Spinal cord (tissue), 10 donors: Measurements from ENCODE around the gene CADPS2. TPM values are rescaled to one million over a fixed set of nuclear protein-coding genes. Genes with fewer than 3 reads are reported as not detected.

Source experiments
- DNase-seq, 6 donors: peaks; one replicate each; pipeline versions ENCODE4 v3.0.0 to v3.0.0-alpha.2; 2013 to 2015; ENCODE audit warnings: low spot score in 6 of 6, low read depth in 4 of 6
- H3K27ac ChIP-seq: one replicate; pipeline ENCODE4 v1.5.1; 2013; ENCODE audit warnings: low read depth, low read length, control low read depth
- H3K27me3 ChIP-seq: one replicate; pipeline ENCODE4 v1.6.1; 2013; ENCODE audit warnings: low read length; ENCODE audit not compliant: control insufficient read depth, insufficient read depth
- H3K36me3 ChIP-seq: one replicate; pipeline ENCODE4 v1.6.1; 2013; ENCODE audit warnings: low read length; ENCODE audit not compliant: control insufficient read depth, insufficient read depth
- H3K4me1 ChIP-seq: one replicate; pipeline ENCODE4 v1.6.1; 2013; ENCODE audit warnings: low read length; ENCODE audit not compliant: control insufficient read depth, insufficient read depth
- H3K4me3 ChIP-seq: one replicate; pipeline ENCODE4 v1.5.1; 2013; ENCODE audit warnings: low read depth, low read length, control low read depth
- H3K9me3 ChIP-seq: one replicate; pipeline ENCODE4 v1.6.1; 2013; ENCODE audit warnings: low read length; ENCODE audit not compliant: control insufficient read depth, insufficient read depth
- WGBS: methylation state at CpG from one replicate; pipeline ENCODE4 v1.1.5; 2013; ENCODE audit warnings: missing lambda C conversion rate; ENCODE audit not compliant: insufficient coverage; 5-methylcytosine and 5-hydroxymethylcytosine counted together
- polyA plus RNA-seq, 2 donors: library from polyadenylated mRNA; unstranded; fragments of 120-200 nt; gene quantifications; one replicate each; pipeline ENCODE4 v1.2.1, GENCODE V29; 2013; ENCODE audit not compliant: insufficient read length in 2 of 2
- total RNA-seq, 2 donors: library from RNA; depleted of rRNA in 1 of 2; stranded (reverse); fragments of 120-200 nt in 1 of 2; fragments of >200 nt in 1 of 2; gene quantifications; one replicate each; pipeline versions ENCODE4 v1.2.3 to v1.2.4, GENCODE V29; 2013 to 2014
- donor health status: healthy.

CADPS2 gene
- total and polyA plus RNA-seq, 4 donors, result 18.7 to 40.5 (median 30.4) TPM

DNA sequence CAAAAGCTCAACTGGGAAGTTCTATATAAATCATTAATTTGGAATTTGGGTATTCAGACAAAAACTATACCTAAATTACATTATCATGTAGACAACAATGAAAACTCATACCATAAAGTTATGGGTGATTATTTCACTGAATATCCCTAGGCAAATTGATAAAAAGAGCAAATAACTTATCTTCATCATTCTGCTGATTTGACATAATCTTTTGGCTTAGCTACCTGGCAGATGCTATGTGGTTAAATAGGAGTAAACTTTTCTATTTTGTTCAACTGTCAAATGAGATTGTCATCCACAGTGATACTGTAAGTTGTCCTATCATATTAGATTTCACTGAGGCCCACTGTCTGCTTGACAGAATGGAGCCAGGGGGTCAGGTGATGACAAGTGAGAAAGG, 432.8 kb downstream of the CADPS2 start:
- no peaks in the 10 kb centered on the region for H3K4me1 ChIP-seq
- no peak for DNase-seq
- H3K9me3 ChIP-seq, result no peaks in the 10 kb centered on the region
- H3K27me3 ChIP-seq, result no peaks in the 10 kb centered on the region
- H3K36me3 ChIP-seq, result no peaks in the 10 kb centered on the region
- H3K4me3 ChIP-seq, result no peak overlapping the region
- H3K27ac ChIP-seq, result no peak overlapping the region

DNA sequence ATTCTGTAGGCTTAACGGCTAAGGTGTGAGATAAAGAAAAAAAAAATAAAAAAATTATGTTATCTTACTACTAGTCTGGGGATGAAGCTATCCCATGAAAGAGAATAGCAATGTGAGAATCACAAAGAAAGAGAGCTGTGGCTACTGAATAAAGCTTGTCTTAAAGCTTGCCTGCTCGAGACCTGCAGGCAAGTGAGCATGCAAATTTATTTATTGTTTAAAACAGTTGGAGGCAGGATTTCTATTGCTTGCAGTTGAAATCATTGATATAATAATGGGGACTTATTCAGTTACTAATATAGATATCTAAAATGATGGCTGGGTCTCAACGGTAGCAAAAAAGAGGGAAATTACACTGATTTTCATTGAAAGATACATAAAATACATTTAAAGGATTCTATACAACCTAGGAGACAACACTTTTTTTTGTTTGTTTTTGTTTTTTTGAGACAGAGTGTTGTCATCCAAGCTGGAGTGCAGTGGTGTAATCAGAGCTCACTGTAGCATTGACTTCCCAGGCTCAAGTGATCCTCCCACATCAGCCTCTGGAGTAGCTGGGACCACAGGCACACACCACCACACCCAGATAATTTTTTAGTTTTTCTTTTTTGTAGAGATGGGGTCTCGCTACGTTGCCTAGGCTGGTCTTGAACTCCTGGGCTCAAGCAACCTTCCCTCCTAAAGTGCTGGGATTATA, 437.2 kb downstream of the CADPS2 start:
- H3K36me3 ChIP-seq, result no peaks in the 10 kb centered on the region
- no CpG with 5 or more reads among the region's 5 CpGs for WGBS
- no peak for DNase-seq
- H3K4me1 ChIP-seq, result no peaks in the 10 kb centered on the region
- H3K27me3 ChIP-seq, result no peaks in the 10 kb centered on the region
- no peak overlapping the region for H3K27ac ChIP-seq
- no peak overlapping the region for H3K4me3 ChIP-seq
- no peaks in the 10 kb centered on the region for H3K9me3 ChIP-seq

GRCh38 chr7:122442929-122443328, 443.3 kb downstream of the CADPS2 start:
- no peaks in the 10 kb centered on the region for H3K4me1 ChIP-seq
- no peak overlapping the region for H3K4me3 ChIP-seq
- no CpG with 5 or more reads among the region's 2 CpGs for WGBS

DNA sequence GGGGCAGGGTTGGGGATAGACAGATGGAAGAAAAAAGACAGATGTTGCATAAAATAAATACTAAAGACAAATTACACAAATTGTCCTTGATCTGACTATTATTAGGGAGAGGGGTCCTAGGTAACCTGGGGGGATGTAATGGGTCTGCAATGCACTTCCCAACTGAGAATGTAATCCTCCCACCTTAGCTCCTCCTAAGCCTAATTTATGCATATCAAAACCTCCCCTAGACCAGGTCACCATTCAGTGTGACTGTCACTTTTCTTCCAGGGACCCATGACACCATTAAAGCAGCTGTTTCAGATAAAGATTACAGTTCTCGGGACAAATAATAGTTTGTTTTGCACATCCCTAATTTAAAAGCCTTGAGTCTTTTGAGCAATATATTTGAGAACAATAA, 447.8 kb downstream of the CADPS2 start:
- Histone ChIP-seq H3K4me1 (no peaks in the 10 kb centered on the region), H3K27me3 (no peaks in the 10 kb centered on the region), H3K27ac (no peak overlapping the region), H3K9me3 (no peaks in the 10 kb centered on the region), H3K36me3 (no peaks in the 10 kb centered on the region), H3K4me3 (no peak overlapping the region)
- no CpG with 5 or more reads among the region's 1 CpG for WGBS
- no peak for DNase-seq

More at GRCh38 chr7:122442929-122443328, 443.3 kb downstream of the CADPS2 start:
- Histone ChIP-seq H3K9me3 (no peaks in the 10 kb centered on the region), H3K36me3 (no peaks in the 10 kb centered on the region), H3K27ac (no peak overlapping the region), H3K27me3 (no peaks in the 10 kb centered on the region)
- DNase-seq, result no peak

DNA sequence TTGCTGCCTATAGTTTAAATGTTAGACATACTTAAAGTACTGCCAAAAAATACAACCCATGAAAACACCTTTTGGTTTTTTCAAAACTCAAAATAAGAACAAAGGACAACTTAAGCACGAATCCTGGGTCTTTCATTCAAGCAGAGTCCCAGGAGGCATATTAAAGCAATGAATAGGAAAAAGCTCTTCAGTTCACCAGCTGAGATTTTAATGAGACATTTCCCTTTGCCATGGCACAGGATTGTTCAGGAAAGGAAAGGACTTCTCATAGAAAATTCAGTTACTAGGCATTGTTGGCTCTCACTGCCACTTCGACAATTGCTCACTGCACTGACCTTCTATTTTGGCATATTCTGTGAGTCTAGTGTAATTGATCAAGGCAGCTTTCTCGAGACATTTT, 448.3 kb downstream of the CADPS2 start:
- WGBS, result 20% methylated on average over 1 of the region's 3 CpGs
- no peaks in the 10 kb centered on the region for H3K36me3 ChIP-seq
- H3K9me3 ChIP-seq, result no peaks in the 10 kb centered on the region
- H3K4me3 ChIP-seq, result no peak overlapping the region
- H3K27me3 ChIP-seq, result no peaks in the 10 kb centered on the region
- no peaks in the 10 kb centered on the region for H3K4me1 ChIP-seq
- peak in 4 of 6 donors; percentile 15 to 90 (median 34) for DNase-seq
- no peak overlapping the region for H3K27ac ChIP-seq

DNA sequence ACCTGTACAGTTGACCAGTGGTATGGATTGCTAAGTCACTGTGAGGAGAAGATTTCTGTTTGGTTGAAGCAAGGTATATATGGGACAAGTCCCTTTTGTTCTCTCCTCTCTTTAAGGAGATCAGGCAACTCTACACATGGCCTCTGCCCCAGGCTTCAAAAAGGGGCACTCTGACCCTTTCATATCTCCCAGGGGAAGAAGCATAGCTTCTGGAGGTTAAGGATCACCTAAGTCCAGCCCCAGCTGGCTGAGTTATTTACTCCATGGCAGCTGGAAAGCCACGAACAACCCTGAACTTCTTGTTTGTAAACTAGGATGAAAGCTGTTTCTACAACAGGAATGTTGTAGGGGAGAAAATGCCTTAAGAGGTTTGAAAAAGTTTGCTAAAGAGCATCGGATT, 452.5 kb downstream of the CADPS2 start:
- Histone ChIP-seq H3K27me3 (no peaks in the 10 kb centered on the region), H3K27ac (no peak overlapping the region), H3K36me3 (no peaks in the 10 kb centered on the region), H3K4me3 (no peak overlapping the region), H3K4me1 (no peaks in the 10 kb centered on the region), H3K9me3 (no peaks in the 10 kb centered on the region)
- WGBS, result 50% methylated on average over 1 of the region's 2 CpGs
- DNase-seq, result no peak

DNA sequence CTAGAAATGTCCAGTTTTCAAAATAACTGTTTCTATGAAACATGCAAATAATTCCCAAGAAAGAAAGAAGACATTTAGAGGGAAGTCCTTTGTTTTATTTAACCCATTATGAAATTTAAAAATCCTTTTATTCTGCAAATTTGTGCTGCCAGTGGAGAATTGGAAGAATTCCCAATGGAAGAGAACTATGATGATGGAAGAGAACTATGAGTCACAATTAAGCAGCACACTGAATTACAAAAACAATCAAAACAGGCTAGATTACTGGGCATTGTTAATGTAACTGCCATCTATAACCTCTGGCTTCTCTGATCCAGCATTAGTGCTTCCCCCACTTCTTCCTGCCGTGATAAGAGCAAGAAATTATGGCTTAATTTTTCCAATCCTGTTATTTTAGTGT, 455.6 kb downstream of the CADPS2 start:
- Histone ChIP-seq H3K9me3 (no peaks in the 10 kb centered on the region), H3K27me3 (no peaks in the 10 kb centered on the region), H3K36me3 (no peaks in the 10 kb centered on the region), H3K4me1 (no peaks in the 10 kb centered on the region), H3K27ac (no peak overlapping the region), H3K4me3 (no peak overlapping the region)
- no CpG with 5 or more reads among the region's 1 CpG for WGBS
- no peak for DNase-seq

GRCh38 chr7:122429926-122430325, 456.3 kb downstream of the CADPS2 start:
- WGBS, result no CpG with 5 or more reads among the region's 2 CpGs
- Histone ChIP-seq H3K9me3 (no peaks in the 10 kb centered on the region), H3K27me3 (no peaks in the 10 kb centered on the region), H3K4me1 (no peaks in the 10 kb centered on the region), H3K36me3 (no peaks in the 10 kb centered on the region), H3K4me3 (no peak overlapping the region), H3K27ac (no peak overlapping the region)
- DNase-seq, result no peak

GRCh38 chr7:122425731-122426130, 460.5 kb downstream of the CADPS2 start:
- H3K9me3 ChIP-seq, result no peaks in the 10 kb centered on the region
- no peak for DNase-seq
- no peak overlapping the region for H3K4me3 ChIP-seq
- no peaks in the 10 kb centered on the region for H3K4me1 ChIP-seq
- no peak overlapping the region for H3K27ac ChIP-seq
- no peaks in the 10 kb centered on the region for H3K27me3 ChIP-seq
- H3K36me3 ChIP-seq, result no peaks in the 10 kb centered on the region
- WGBS, result 83% methylated on average over 1 of the region's 1 CpG

DNA sequence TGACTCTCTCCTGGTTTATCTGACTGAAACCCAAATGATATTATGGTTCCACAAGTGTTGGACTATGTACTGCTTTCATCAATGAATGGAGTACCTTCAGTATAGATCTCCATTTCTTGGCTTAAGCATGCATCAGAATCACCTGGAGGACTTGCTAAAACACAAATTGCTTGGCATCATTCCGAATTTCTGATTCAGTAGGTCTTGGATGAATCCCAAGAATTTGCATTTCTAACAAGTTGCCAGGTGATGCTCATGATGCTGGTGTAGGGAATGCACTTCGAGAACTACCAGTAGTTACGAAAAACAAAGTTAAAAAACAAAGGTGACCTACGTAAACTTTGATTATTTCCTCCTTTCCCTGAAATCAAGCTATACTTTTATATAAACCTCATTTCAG, 462.7 kb downstream of the CADPS2 start:
- Histone ChIP-seq H3K4me1 (no peaks in the 10 kb centered on the region), H3K27ac (no peak overlapping the region), H3K9me3 (no peaks in the 10 kb centered on the region), H3K4me3 (no peak overlapping the region), H3K27me3 (no peaks in the 10 kb centered on the region), H3K36me3 (no peaks in the 10 kb centered on the region)
- 80% methylated on average over 1 of the region's 4 CpGs for WGBS
- no peak for DNase-seq
